Measurements from ENCODE around the gene NFIL3.
"Not testable (repeated sequence)": the region's sequence is repeated elsewhere in the genome, so short reads cannot be mapped to it uniquely, and the experiment has no call there.

NFIL3 gene, protein sequence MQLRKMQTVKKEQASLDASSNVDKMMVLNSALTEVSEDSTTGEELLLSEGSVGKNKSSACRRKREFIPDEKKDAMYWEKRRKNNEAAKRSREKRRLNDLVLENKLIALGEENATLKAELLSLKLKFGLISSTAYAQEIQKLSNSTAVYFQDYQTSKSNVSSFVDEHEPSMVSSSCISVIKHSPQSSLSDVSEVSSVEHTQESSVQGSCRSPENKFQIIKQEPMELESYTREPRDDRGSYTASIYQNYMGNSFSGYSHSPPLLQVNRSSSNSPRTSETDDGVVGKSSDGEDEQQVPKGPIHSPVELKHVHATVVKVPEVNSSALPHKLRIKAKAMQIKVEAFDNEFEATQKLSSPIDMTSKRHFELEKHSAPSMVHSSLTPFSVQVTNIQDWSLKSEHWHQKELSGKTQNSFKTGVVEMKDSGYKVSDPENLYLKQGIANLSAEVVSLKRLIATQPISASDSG

DNA sequence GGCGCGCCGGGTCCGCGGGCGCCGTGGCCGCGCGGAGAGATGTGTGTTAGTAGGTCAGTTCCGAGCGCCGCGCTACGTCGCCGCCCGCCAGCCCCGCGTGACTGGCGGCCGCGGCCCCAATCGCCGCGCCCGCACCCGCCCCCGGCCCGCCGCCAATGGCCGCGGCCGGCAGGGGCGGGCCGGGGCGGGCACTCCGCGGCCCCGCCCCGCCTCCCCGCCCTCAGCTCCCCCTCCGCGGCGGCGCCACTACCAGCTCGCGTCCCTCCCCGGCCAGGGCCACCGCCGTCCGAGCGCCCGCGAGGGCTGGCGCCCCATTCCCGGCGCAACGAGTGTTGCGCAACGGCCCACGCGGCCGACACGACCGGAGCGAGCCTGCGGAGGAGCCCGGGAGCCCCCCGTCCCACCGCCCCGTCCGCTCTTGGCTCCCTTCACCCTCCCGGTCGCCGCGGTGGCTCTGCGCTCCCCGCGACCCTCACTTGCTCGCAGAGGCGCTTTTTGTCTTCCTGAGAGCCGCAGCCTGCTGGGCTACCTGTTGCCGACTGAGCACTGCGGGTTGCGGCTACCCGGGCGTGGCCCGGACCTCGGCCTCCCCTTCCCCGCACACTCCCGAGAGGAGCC lies at the start of gene NFIL3:
TSS of gene NFIL3 (minus strand) at position 48 of the 618 bp plus-strand sequence. CDS start 13,098 bp downstream, outside the sequence.
- DNase-seq = peak; percentile 75

DNA sequence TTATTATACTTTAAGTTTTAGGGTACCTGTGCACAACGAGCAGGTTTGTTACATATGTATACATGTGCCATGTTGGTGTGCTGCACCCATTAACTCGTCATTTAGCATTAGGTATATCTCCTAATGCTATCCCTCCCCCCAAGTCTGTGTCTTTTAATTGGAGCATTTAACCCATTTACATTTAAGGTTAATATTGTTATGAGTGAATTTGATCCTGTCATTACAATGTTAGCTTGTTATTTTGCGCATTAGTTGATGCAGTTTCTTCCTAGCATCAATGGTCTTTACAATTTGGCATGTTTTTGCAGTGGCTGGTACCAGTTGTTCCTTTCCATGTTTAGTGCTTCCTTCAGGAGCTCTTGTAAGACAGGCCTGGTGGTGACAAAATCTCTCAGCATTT lies 47.9 kb upstream of the NFIL3 start:
- not testable (repeated sequence) for DNase-seq

DNA sequence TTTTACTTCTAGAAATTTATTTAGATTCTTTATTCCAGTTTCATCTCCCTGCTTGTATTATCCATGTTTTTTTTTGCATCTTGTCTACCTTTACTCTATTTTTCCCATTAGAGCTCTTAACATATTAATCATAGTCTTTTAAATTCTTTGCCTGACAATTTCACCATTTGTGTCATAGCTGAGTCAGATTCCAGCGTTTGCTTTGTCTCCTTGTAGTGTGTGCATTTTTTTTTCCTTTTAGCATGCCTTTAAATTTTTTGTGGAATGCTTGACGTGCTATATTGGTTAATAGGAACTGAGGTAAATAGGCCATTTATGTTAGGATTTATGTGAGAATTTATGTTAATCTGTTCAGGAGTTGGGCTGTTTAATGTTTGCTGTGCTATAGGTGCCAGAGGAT lies 41.8 kb upstream of the NFIL3 start:
- DNase-seq = no peak

DNA sequence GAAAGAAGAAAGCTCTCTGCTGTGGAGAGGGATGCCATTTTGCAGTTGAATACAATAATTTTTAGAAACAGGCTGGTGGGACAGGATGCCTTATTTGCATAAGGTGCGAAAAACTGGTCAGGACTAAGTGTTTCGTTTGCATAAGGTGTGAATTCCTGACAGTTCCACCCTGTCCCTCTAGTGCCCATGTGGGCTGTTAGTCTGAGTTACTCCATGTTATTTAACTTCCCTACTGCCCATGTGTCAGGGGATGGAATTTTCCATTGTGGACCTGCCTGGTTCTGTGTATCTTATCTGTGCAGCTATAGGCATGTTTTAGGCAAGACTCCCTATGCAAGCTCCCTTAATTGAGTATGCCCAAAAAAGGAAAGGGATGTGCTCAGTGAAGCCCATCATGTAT lies 35.3 kb upstream of the NFIL3 start:
- DNase-seq = no peak

DNA sequence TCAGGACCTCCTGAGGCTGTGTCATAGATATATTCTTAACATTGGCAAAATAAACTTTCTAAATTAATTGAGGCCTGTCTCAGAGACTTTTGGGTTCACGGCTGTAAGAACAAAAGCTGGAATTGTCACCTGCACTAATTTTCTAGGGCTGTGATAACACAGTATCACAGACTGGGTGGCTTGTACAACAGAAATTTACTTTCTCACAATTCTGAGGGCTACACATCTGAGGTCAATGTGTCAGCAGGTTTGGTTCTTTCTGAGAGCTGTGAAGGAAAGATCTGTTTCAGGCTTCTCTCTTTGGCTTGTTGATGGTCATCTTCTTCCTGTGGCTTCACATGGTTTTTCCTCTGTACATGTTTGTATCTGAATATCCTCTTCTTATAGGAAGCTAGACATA lies 29.2 kb upstream of the NFIL3 start:
- DNase-seq = no peak

DNA sequence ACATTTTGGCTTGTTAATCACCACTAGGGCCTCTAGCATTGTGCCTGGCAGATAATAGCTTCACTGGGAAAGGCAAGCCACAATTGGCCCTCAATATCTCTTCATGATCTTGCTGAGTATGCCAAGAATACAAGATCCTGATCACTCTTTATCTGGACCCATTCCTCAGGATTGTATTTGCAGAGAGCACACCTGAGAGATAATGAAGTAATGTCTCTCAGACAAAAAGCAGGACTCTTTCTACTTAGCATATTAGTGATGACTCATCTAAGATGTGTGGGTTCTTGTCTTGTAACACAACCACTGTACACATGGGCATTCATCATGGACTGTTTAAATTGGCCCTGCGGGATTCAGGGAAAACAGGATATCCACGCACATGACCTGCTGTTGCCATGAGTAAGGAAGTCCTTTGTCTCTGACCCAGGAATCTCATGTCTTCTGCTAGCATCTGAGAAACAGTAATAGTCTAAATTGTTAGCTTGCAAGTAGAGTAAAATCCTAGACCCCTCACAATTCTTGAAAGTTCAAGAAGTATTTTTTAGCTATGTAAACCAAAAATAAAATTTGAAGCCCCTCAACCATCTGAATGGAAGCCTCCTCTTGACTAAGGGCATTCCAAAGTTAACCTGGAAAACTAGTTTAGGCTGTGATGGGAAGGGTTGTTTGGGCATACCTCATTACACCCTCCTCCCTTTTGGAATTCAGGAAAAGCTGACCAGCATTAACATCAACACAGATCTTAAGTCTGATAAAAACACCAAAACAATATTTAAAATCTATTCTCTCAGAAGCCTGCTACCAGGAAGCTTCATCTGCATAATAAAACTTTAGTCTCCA lies 28.0 kb upstream of the NFIL3 start:
- DNase-seq = no peak

DNA sequence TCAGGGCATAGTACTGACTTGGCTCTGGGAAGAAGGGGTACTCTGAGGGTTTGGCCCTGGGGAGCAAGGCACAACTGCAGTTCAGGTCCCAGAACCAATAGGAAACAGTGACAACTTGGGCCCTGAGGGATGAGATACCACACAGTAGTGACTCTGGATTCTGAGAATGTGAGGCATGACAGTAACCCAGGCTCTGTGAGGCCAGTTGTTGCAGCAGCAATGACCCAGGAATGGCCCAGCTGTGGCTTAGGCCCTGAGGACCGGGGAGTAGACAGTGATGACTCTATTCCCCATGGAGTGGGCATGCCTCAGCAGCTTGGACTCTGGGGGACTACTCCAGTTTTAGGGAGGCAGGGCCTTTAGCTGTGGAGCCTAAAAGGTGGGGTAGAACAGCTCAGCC lies 21.5 kb upstream of the NFIL3 start:
- DNase-seq = no peak

DNA sequence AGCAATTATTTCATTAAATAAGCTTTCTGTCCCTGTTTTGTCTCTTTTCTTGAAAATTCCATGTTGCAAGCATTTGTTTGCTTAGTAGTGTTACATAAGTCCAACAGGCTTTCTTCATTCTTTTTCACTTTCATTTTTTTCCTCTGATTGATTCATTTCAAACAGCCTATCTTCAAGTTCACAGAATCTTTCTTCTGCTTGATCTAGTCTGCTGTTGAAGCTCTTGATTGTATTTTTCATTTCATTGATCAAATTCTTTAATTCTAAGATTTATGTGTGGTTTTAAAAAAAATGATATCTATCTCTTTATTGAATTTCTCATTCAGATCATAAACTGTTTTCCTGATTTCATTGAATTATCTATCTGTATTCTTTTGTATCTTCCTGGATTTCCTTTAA lies 20.4 kb upstream of the NFIL3 start:
- no peak for DNase-seq

DNA sequence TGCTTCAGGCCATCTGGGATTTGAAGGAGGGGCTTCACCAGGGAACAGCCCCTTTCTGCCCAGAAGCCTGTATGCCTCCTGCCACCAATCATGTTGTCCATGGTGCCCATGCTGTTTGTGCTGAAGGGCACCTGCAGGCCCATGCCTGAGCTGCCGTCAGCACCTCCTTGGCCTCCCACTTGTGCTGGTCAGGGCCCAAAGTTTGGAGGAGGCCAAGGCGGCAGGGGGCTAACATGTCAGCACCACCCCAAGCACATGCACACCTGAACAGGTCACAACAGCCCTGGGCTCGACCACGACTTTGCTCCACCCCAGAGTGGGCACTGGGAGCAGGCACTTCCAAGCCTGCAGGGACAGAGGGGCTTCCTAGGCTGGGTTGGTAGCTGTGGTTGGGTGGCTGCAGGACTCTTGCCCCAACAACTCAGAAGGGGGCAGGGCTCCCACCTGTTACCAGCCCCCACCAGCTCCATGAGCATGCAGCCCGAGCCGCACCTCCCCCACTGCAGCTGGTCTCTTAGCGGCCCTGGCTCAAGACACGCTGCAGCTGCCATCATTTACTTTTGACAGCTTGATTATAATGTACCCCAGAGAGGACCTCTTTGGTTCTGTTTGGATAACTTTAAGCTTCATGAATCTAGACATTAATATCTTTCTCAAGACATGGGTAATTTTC lies 19.8 kb upstream of the NFIL3 start:
- no peak for DNase-seq

DNA sequence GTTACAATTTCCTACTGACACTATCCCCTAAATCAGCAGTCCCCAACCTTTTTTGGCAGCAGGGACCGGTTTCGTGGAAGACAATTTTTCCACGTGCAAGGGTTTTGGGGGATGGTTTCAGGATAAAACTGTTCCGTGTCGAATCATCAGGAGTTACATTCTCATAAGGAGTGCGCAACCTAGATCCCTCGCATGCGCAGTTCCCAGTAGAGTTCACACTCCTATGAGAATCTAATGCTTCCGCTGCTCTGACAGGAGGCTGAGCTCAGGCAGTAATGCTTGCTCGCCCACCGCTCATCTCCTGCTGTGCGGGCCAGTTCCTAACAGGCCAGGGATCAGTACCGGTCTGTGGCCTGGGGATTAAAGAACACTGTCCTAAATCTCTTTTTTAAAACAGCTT lies 13.2 kb upstream of the NFIL3 start:
- DNase-seq = no peak

DNA sequence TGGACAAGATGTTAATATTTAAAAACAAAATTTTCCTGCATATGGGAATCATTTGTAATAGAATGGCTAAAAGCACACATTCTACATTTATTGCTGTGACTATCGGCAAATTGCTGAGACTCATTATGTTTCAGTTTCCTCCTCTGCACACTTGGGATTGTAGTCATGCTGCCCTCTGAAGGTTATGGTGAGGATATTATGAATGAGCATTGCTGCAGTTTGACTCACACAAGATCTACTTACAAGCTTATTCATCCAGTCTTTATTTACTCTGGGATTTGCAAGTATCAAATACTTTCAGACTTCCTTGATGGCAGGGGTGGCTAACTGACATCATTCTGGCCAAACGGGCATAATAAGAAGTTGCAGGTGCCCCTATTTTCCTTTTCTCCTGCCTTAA lies 9.5 kb upstream of the NFIL3 start:
- DNase-seq = no peak

DNA sequence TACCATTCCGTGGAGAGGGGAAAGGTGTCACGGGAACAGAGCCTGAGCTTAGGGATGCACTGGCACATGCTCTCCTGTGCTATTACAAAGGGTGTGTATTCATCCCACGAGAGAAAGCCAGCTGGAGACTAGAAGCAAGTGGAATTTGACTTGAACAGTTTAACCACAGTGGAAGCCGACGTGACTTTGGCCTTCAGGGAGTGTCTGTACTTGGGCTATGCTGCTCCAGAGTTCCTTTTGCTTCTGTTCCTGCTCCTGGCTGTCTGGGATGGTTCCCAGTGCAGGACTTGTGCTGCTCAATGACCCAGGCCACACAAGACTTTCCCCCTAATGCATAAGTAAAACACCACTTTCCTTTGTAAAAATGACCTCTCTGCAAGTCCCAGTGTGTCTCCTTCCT lies 7.9 kb upstream of the NFIL3 start:
- no peak for DNase-seq

DNA sequence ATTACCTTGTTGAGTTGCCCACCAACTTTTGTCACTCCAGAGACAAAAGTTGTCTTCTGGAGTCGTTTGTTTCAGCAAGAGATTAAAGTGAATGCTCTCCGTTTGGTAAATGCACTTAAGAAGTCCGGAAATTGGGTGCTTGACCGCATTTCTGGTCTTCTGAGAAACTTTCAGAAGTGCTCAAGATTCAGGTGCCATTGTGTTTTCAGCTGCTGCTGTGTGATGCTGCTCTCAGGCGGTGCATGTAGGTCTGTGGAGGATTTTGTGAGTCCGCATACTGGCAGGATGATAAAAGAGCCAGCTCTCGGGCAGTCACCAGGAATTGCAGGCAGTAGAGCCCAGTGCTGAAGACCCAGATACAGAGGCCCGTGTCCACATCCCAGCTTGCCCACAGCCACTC lies 5.9 kb upstream of the NFIL3 start:
- no peak for DNase-seq

DNA sequence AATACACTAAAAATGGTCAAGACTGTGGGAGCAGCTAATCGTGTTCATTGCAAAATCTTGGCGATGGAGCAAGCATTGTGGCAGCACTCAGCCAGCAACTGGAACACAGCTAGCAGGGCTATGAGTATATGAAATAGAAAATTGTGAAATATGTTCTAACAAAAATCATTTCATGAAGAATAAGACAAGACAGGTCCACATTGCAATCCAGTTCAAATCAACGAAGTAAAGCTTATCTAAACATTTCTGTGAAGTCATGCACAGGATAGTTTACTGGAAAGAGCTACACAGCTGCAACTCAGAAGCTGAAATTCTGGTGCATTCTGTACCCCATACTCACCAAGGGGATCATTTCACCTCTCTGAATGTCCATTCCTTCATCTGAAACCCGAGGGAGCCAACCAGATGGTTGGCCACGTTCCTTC lies 5.3 kb upstream of the NFIL3 start:
- no peak for DNase-seq

DNA sequence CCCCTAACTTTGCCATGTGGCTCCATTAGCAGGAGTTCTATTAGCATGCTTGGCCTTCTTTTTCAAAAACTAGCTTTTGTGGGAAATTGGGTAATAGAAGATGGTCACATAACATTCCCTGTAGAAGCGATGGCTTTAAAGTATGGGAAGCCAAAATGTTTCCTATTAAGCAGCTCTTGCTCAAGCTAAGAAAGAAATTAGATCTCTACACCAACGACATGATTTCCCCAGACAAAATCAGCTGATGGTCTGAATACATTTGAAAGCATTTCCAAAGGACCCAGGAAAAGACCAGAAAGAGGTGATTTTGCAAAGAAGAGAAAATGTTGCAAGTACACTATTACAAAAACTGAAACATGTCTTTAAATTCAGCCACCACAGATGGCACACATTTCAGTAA lies 4.8 kb upstream of the NFIL3 start:
- DNase-seq = no peak

DNA sequence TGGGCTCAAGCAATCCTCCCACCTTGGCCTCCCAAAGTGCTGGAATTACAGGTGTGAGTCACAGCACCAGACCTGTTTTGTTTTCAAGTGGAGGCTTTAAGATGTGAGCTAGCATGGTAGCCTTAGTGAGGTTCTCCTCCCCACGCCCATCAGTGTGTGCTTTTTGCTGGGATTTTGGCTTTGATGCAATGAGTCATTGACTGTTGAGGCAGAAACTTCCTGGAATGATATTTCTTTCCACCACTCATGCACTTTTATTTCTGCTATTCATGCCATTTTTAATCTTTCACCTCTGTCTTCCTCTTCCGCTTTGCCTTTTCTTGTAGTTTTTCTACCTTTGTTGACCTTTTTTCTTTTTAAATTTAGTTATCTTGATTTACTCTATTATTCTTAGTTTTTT lies 4.2 kb upstream of the NFIL3 start:
- no peak for DNase-seq

DNA sequence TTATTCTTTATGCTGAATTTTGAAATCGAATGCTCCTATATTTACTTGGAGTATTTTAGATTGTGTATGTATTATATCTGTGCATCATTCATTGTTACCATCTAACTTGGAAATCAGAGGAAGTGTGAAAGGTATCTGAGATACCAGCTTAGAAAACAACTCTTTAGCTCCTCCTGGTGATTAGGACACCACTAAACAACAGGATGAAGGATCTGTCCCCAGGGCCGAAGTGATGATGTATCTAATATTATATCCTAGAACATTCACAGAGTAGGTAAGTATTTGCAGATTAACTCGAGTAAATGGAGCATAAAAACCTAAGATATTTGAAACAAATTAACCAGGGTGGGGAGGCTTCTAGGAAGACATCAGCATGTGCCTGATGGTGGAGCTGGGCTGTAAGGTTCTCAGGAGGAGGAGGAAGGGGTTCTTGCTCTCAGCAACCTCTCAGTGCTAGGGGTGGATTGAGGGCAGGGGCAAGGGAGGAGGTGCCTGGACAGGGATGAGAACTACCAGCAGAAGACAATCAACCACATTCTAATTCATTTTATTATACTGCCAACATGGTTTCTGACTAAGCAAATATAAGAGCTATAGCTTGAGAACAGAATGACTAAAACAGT lies 2.6 kb upstream of the NFIL3 start:
- DNase-seq = no peak

DNA sequence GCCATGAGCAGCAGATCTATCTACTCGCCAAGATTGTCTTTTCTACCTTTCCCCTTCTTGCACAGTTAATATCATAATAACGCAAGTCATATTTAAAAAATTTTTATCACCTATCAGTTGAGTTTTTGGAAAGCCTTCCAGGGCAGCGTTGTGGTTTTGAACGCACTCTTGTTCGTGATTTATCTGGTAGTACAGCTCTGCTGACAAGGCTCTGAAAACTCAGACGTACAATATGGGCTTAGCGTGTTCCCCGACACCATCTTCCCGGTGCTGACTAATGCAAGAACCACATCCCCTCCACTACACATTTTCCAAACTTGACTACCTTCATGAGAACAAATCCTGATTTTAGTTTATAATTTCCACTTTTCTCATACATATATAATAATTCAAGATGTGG lies 1.6 kb upstream of the NFIL3 start:
- no peak for DNase-seq

DNA sequence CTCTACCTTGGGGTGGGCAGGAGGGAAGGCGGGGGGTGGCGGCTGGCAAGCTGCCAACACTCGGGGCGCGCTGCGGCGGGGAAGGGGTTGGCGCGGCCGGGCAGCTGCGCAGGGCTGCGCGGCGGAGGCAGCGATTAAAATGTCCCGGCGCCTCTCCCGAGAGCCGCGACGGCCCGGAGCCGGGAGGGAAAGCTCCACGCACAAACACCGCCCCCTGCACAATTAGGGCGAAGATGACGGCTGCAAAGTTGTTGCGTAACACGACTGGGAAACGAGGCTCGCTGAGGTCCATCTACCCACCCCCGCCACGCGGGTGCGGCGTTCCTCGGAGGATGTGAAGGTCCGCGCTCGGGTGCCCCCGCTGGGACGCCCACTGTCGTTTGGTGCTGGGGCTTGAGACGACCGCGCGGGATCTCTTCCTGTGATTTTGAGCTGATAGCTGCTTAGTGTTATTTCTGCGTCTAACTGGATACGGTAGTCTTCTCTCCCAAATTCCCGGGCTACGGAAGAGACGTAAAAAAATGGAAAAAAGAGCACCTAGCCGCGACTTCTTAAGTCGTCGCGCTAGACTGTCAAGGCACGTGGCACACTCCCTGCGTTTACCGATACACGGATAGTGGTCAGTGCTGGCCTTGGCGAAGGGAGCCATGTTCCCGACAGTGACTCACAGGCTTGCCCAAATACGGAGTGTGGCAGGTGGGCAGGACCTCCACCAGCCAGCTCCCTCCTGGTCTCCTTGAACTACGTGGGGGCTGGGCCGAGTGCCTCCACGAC lies 958 bp upstream of the NFIL3 start:
- peak; percentile 66 for DNase-seq

DNA sequence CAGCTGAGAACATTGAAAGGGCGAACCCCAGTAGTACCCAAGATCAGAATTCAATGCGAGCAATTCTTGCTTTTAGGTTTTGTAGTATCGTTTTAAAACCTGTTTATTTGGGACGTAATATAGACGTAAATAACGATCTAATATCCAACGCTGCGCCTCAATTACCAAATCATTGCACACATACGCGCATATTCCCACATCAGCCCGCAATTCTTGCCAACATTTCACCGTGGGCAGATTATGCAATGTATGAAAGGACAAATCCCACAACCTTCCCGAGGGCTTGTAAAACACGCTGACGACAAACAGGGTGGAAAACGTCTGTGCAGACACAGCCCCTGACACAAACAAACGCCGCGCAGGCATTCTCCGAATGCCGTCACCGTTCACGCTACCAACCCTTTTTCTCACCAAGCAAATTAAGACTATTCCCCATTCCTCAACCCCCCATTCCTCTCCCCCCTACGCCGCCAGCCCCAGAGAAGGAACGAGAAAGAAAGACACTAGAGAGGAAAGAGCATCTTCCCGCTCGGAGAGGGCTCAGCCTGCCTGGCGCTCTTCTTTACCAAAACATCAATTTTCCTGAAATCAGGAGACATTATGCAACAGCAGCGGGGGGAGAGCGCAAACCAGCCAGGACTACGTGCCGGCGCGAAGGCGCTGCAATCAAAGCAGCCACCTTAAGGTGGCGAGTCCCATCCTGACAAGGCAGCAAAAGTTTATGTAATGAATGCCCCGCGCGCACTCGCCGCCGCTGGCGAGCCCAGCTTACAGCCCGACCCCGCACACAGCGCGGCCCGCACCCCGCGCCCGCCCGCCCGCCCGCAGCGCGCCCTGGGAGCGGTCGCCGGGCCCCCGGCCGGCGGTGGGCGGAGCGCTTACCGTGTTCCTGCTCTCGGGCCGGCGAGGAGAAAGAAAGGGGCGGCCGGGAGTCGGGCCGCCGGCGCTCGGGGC lies 597 bp downstream of the NFIL3 start:
- peak; percentile 70 for DNase-seq

Data from activated T-cell treated with anti-CD3 and anti-CD28 coated beads, Interleukin-2, amount 50 U/mL, for 1 hour (primary cell).